AG04450 (cell line): ENCODE measurements around the gene UPF1. TPM values are rescaled to one million over a fixed set of nuclear protein-coding genes. Genes with fewer than 3 reads are reported as not detected.

Source experiments
- CTCF ChIA-PET: fragments of 300-600, 350-600 bp; formaldehyde crosslinking; extraction: SDS; loops from one replicate; lab custom pipeline; 2022; ENCODE audit warnings: antibody characterized with exemption, inconsistent platforms; lab: Charles Lee
- POLR2A ChIA-PET: fragments of 350-600 bp; formaldehyde crosslinking; extraction: SDS; loops from one replicate; lab custom pipeline; 2021; ENCODE audit warnings: antibody characterized with exemption, inconsistent platforms; lab: Yijun Ruan, JAX
- DNase-seq: peaks from one replicate; pipeline ENCODE4 v3.0.0-alpha.2; 2011; ENCODE audit warnings: low read depth, low spot score
- H3K27ac ChIP-seq: one replicate; pipeline ENCODE4 v1.5.1; 2012; ENCODE audit warnings: low read depth, low read length, control low read depth
- H3K27me3 ChIP-seq: one replicate; pipeline ENCODE4 v1.6.0; 2012; ENCODE audit warnings: low read length; ENCODE audit not compliant: control insufficient read depth, insufficient read depth
- H3K4me3 ChIP-seq: 2 replicates; pipeline ENCODE4 v1.5.1; 2011; ENCODE audit warnings: mild to moderate bottlenecking, low read depth, low read length, control low read depth
- H3K9me3 ChIP-seq: 2 replicates; pipeline ENCODE4 v1.5.1; 2012; ENCODE audit warnings: low read length; ENCODE audit not compliant: control insufficient read depth, insufficient read depth
- polyA plus RNA-seq: library from polyadenylated mRNA; depleted of rRNA; stranded (reverse); fragments of >200 nt; gene quantifications from 2 replicates; pipeline ENCODE4 v1.2.3, GENCODE V29; 2011
- TF ChIP-seq, protein P1 (sequence below): IDR thresholded peaks from 2 replicates; pipeline ENCODE4 v1.5.1; 2011; ENCODE audit warnings: low read depth, low read length, control low read depth, inconsistent platforms

The UPF1 gene
- polyA plus RNA-seq, 1 experiment, result 28.2 TPM

DNA sequence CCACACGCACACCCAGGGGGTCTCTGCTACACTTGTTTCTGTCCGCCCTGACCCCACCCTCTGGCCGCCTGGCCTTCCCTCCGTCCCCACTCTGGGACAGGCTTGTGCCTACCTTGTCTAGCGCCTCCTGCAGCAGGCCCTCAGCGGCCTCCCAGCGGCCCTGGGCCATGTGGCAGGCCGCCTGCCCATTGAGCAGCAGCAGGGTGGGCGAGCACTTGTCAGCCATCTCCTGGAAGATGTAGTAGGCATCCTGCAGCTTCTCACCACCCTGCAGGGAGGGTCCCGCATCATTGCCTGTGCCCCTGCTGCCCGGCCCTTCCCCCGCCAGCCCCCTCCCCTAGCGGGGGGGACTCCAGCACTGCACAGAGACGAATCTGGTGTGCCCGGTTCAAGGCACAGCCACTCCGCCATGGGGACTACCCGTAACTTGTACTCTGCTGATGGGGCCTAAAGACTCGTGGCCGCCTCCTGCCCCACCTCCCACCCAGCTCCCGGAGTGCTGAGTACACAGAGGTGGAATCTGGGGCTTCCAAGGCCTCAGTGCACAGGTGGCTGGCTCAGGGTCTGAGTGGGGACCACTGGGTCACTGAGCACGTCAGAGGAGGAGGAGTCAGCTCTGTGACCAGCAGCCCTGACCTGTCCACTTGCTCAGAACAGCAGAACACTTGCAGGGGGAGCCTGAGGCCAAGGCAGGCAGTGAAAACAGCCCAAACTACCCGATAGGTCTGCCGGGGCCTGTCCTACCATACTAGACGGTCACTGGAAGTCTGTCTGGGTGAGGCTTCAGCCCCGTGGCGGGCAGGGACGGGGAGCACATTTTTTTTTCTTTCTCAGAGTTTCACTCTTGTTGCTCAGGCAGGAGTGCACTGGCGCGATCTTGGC is 71.6 kb downstream of the UPF1 start:
- H3K9me3 ChIP-seq, result peaks cover 3% of the 10 kb centered on the region; the same call in 1 of the 2 replicates
- TF ChIP-seq, protein P1, sequence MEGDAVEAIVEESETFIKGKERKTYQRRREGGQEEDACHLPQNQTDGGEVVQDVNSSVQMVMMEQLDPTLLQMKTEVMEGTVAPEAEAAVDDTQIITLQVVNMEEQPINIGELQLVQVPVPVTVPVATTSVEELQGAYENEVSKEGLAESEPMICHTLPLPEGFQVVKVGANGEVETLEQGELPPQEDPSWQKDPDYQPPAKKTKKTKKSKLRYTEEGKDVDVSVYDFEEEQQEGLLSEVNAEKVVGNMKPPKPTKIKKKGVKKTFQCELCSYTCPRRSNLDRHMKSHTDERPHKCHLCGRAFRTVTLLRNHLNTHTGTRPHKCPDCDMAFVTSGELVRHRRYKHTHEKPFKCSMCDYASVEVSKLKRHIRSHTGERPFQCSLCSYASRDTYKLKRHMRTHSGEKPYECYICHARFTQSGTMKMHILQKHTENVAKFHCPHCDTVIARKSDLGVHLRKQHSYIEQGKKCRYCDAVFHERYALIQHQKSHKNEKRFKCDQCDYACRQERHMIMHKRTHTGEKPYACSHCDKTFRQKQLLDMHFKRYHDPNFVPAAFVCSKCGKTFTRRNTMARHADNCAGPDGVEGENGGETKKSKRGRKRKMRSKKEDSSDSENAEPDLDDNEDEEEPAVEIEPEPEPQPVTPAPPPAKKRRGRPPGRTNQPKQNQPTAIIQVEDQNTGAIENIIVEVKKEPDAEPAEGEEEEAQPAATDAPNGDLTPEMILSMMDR, result no peak
- ChIA-PET CTCF (interaction anchor here (0.6 kb wide), 1 partner anchor 56 kb away, joined by 3 read pairs; no protein-coding TSS in a partner anchor), POLR2A (no interaction called here)
- DNase-seq, result no peak
- no peak overlapping the region for H3K4me3 ChIP-seq
- no peak overlapping the region for H3K27ac ChIP-seq
- H3K27me3 ChIP-seq, result no peaks in the 10 kb centered on the region

DNA sequence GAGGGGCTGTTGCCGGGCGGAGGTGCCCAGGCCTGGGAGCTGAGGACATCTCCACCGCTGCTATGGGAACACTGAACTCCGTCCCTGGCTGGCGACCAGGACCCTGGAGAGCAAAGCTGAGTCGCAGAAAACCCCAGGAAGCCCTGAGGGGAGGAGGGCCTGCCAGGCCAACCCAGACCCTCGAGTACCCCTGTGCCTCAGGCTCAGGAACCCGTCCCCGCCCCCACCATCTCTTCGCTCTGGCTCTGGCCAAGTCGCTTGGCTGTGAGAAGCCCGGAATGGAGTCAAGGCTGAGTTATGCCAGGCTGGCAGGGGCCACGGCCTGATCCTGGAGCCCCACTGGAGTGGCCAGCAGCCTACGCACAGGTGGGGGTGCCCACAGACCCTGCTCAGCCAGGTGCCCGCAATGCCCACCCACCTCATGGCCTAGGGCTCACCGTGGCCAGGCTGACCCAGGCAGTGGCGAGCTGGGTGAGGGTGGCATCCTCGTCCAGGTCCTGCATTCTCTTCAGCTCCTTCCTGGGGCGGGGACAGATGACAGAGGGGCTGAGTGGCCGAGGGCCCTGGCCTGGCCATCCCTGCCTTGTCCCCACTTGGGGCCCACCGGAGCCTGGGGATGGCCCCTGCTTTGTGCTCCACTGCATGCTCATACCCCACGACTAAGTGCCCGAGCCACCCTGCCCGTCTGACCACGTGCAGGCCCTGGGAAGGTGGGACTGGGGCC is 72.7 kb downstream of the UPF1 start:
- H3K27me3 ChIP-seq, result no peaks in the 10 kb centered on the region
- H3K27ac ChIP-seq, result no peak overlapping the region
- TF ChIP-seq, protein P1, result no peak
- DNase-seq, result no peak
- CTCF ChIA-PET, result no interaction called here
- H3K9me3 ChIP-seq, result peaks cover 3% of the 10 kb centered on the region; the same call in 1 of the 2 replicates
- POLR2A ChIA-PET, result no interaction called here
- H3K4me3 ChIP-seq, result no peak overlapping the region

DNA sequence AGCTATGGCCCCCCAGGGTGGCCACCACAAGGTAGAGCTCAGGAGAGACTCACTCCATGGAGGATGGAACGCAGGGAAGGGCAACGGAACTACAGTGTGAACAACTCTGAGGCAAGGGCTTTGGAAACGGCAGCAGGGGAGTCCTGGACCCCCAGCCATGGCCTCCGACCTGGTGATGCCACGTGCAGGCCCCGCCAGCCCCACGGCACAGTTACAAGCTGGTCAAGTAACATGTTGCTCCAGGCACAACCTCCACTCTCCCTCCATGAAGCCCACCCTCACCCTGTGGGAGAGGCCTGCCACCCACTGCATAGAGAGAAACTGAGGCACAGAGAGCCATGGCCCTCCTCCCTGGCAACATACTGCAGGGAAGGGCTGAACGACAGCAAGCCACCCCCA is 73.3 kb downstream of the UPF1 start:
- TF ChIP-seq, protein P1, result no peak
- no peak for DNase-seq
- H3K27me3 ChIP-seq, result no peaks in the 10 kb centered on the region
- H3K9me3 ChIP-seq, result peaks cover 3% of the 10 kb centered on the region; the same call in 1 of the 2 replicates
- H3K27ac ChIP-seq, result no peak overlapping the region
- ChIA-PET POLR2A (interaction anchor here (0.6 kb wide), 1 partner anchor 110 kb away, joined by 3 read pairs; no protein-coding TSS in a partner anchor), CTCF (no interaction called here)
- H3K4me3 ChIP-seq, result no peak overlapping the region

DNA sequence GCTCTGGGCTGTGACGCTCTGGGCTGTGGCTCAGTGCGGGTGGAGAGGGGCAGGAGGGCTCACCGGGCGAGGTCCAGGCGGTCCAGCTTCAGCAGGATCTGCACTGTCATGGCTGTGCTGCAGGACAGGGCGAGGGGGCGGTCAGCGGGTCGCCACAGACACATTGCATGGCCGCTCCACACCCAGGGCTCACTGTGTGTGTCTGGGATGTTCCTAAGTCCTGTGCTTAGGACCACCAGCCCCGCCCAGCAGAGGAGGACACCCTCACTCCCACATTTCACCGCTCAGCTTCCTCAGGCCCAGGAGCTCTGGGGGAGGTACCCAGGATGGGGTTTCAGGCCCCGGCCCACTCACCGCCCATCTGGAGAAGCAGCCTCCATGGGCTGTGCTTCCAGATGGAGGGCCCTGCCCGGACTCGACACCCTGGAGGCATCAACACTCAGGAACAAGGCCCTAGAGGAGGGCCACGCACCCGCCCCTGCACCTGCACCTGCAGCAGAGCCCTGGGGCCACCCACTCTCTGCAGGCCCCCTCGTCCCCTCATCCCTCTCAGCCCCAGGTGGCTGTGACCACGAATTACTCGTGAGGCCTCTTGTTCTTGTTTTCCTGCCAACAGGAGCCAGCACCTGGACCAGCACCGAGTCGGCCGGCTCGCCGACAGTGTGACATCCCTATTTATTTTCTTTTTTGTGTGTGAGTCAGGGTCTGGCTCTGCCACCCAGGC is 73.9 kb downstream of the UPF1 start:
- CTCF ChIA-PET, result no interaction called here
- Histone ChIP-seq H3K27ac (no peak overlapping the region), H3K27me3 (no peaks in the 10 kb centered on the region), H3K9me3 (peaks cover 3% of the 10 kb centered on the region; the same call in 1 of the 2 replicates), H3K4me3 (no peak overlapping the region)
- POLR2A ChIA-PET, result interaction anchor here (0.6 to 0.9 kb wide), 2 partner anchors 14 to 111 kb away, joined by 3 read pairs; partner anchors contain the start of genes COPE and DDX49
- TF ChIP-seq, protein P1, result no peak
- DNase-seq, result no peak
